SU-DHL-6 (cell line): Measurements from ENCODE around the gene LRRC56.

Experiments
- H2AFZ ChIP-seq: fragments of 200-600 bp; sonication (generic); 2 replicates; pipeline ENCODE4 v1.6.1; 2014; ENCODE audit warnings: low read depth, mild to moderate bottlenecking, moderate library complexity, mixed read lengths, antibody characterized with exemption, low read length; ENCODE audit not compliant: severe bottlenecking
- H3F3A ChIP-seq: fragments of 200-600 bp; shearing (Covaris generic); 2 replicates; pipeline ENCODE4 v1.6.0; 2016; ENCODE audit warnings: antibody characterized with exemption, mild to moderate bottlenecking; ENCODE audit not compliant: insufficient read depth
- H3K27ac ChIP-seq: fragments of 200-600 bp; sonication (generic); 2 replicates; pipeline ENCODE4 v1.5.1; 2016; ENCODE audit warnings: low read depth, mild to moderate bottlenecking, low read length, moderate library complexity, mixed read lengths
- H3K27me3 ChIP-seq: fragments of 200-600 bp; sonication (generic), shearing (Covaris generic); 2 replicates; pipeline ENCODE4 v1.6.0; 2014; ENCODE audit warnings: mild to moderate bottlenecking, low read length
- H3K36me3 ChIP-seq: fragments of 200-600 bp; sonication (generic); 2 replicates; pipeline ENCODE4 v1.6.1; 2014; ENCODE audit warnings: mild to moderate bottlenecking, low read length, mixed read lengths
- H3K4me2 ChIP-seq: fragments of 300-600, 200-600 bp; shearing (Covaris generic), sonication (generic); 2 replicates; pipeline ENCODE4 v1.6.0; 2014; ENCODE audit warnings: low read length, low read depth, mild to moderate bottlenecking; ENCODE audit not compliant: poor library complexity, severe bottlenecking
- H3K4me3 ChIP-seq: fragments of 200-600 bp; sonication (generic); 2 replicates; pipeline ENCODE4 v1.5.1; 2014; ENCODE audit warnings: antibody characterized with exemption, low read length, mild to moderate bottlenecking, mixed read lengths; ENCODE audit not compliant: insufficient read depth, poor library complexity, severe bottlenecking
- H3K79me2 ChIP-seq: fragments of 200-600 bp; sonication (generic); 2 replicates; pipeline ENCODE4 v1.6.1; 2014; ENCODE audit warnings: mild to moderate bottlenecking, low read length, moderate library complexity; ENCODE audit not compliant: insufficient read depth
- H3K9ac ChIP-seq: fragments of 200-600 bp; sonication (generic); 2 replicates; pipeline ENCODE4 v1.7.0; 2014; ENCODE audit warnings: mild to moderate bottlenecking, low read length
- H3K9me2 ChIP-seq: fragments of 200-600 bp; sonication (generic); replicated peaks from 2 replicates; pipeline ENCODE4 v1.6.1; 2014; ENCODE audit warnings: low read length; ENCODE audit not compliant: insufficient read depth
- H3K9me3 ChIP-seq: fragments of 200-600 bp; sonication (generic); 2 replicates; pipeline ENCODE4 v1.6.1; 2014; ENCODE audit warnings: low read length, mixed read lengths; ENCODE audit not compliant: insufficient read depth
- H4K20me1 ChIP-seq: fragments of 200-600 bp; sonication (generic); 2 replicates; pipeline ENCODE4 v1.6.1; 2014; ENCODE audit warnings: low read depth, mild to moderate bottlenecking, antibody characterized with exemption, low read length, moderate library complexity, mixed read lengths
- CTCF ChIP-seq: fragments of 200-600 bp; sonication (generic); IDR thresholded peaks from one replicate; pipeline ENCODE4 v1.5.1; 2017; ENCODE audit warnings: antibody characterized with exemption, mild to moderate bottlenecking, low read length, moderate library complexity; ENCODE audit not compliant: insufficient read depth, poor library complexity, severe bottlenecking
- EZH2phosphoT487 ChIP-seq: fragments of 200-600 bp; sonication (generic), shearing (Covaris generic); conservative IDR thresholded peaks from 2 replicates; pipeline ENCODE4 v1.6.1; 2018; ENCODE audit warnings: mild to moderate bottlenecking, antibody characterized with exemption, low read length, moderate library complexity, mixed read lengths

LRRC56 gene

GRCh38 chr11:595400-595799, 58.1 kb downstream of the LRRC56 start:
- Histone ChIP-seq H3K79me2 (no peaks in the 10 kb centered on the region), H3K9me3 (no peaks in the 10 kb centered on the region), H3K36me3 (peaks cover 10% of the 10 kb centered on the region; the same call in 1 of the 2 replicates), H3K4me2 (no peak overlapping the region), H3K27me3 (no peaks in the 10 kb centered on the region), H3K4me3 (no peak overlapping the region), H3K9me2 (no peaks in the 10 kb centered on the region), H2AFZ (no peak overlapping the region), H3K27ac (no peak overlapping the region), H3F3A (no peaks in the 10 kb centered on the region), H4K20me1 (no peaks in the 10 kb centered on the region; the same call in 1 of the 2 replicates), H3K9ac (no peak overlapping the region)
- TF ChIP-seq EZH2phosphoT487, result no peak
- TF ChIP-seq CTCF, result no peak

DNA sequence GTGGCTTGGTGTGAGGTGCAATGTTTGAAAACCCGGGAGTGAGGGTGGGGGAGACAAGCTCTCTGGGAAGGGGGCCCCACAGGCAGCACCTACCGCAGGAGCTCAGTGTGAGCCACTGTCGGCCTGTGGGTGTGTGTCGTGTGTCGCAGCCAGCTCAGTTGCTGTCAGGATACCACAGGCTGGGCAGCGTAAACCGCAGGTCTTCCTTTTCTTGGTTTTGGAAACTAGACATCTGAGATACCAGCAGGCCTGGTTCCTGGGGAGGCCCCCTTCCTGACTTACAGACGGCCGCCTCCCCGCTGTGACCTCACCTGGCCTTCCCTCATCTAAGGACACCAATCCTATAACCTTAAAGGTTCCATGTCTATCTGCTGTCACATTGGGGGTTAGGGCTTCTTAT, 59.0 kb downstream of the LRRC56 start:
- no peaks in the 10 kb centered on the region for H3K9me3 ChIP-seq
- no peaks in the 10 kb centered on the region; the same call in 1 of the 2 replicates for H4K20me1 ChIP-seq
- no peak overlapping the region for H2AFZ ChIP-seq
- no peak overlapping the region for H3K4me3 ChIP-seq
- H3K9ac ChIP-seq, result no peak overlapping the region
- H3K27me3 ChIP-seq, result no peaks in the 10 kb centered on the region
- no peaks in the 10 kb centered on the region for H3K79me2 ChIP-seq
- H3K4me2 ChIP-seq, result no peak overlapping the region
- no peak overlapping the region for H3K27ac ChIP-seq
- H3K36me3 ChIP-seq, result peaks cover 6% of the 10 kb centered on the region; the same call in 1 of the 2 replicates
- TF ChIP-seq EZH2phosphoT487, result no peak
- TF ChIP-seq CTCF, result no peak
- H3K9me2 ChIP-seq, result no peaks in the 10 kb centered on the region
- no peaks in the 10 kb centered on the region for H3F3A ChIP-seq

DNA sequence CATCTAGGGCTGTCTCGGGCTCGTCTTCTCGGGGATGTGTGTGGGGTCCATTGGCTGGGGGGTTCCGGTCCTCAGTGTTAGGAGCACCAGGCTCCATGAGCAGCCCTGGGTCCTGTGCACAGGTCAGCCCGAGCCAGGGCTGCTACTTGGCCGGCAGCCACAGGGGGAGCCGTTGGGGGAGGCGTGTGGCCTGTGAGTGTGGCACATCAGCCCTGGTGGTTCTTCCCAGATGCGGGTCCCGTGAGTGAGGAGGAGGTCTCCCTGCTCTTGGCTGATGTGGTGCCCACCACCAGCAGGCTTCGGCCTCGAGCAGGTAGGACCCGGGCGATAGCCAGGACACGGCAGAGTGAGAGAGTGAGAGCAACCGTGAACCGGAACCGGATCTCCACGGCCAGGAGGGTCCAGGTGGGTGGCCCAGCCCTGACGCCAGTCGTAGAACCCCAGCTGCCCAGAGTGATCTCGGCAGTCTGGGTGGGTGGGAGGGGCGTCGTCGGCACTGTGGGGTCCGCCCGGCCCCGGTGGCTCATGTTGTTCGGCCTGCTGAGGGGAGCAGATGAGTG, 59.9 kb downstream of the LRRC56 start:
- Histone ChIP-seq H3K9me3 (no peaks in the 10 kb centered on the region), H3K27ac (no peak overlapping the region), H4K20me1 (no peaks in the 10 kb centered on the region; the same call in 1 of the 2 replicates), H3K27me3 (no peaks in the 10 kb centered on the region), H3K4me2 (no peak overlapping the region), H3K9me2 (no peaks in the 10 kb centered on the region), H3K79me2 (no peaks in the 10 kb centered on the region), H3K4me3 (no peak overlapping the region), H2AFZ (no peak overlapping the region), H3K9ac (no peak overlapping the region), H3K36me3 (peaks cover 5% of the 10 kb centered on the region; the same call in 1 of the 2 replicates), H3F3A (no peaks in the 10 kb centered on the region)
- TF ChIP-seq EZH2phosphoT487, result no peak
- TF ChIP-seq CTCF, result no peak
